Mucosa of gallbladder (tissue), 1 donor: Measurements from ENCODE around the gene GHRH. TPM values are rescaled to one million over a fixed set of nuclear protein-coding genes. Genes with fewer than 3 reads are reported as not detected.

ENCODE experiments used
- DNase-seq: peaks from one replicate; pipeline ENCODE4 v3.0.0-alpha.2; 2020; ENCODE audit warnings: low spot score
- total RNA-seq: library from RNA; stranded (reverse); gene quantifications from one replicate; pipeline ENCODE4 v1.2.1, GENCODE V29; 2021
- donor health status: DM: no; HTN: no; CAD: no.

The GHRH gene
- total RNA-seq, 1 donor from 2014 or later: not detected

DNA sequence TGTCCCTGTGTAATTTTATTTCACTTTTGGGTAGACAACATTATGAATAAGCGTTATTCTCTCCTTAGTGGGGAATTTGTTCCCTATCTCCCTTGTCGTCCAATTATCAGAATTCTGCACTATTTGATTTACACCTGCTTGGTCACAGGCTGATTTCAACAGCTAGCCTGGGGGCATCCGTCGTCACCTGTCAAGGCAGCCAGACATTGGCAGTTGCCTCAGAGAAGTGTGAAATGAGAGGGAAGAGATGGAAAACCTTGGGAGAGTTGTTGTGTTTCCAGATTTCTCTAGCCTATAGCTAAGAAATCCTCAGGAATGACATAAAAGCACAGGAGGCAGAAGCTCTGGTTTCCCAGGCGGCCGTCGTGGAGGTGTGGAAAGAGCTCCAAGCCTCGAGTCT lies 891 bp upstream of the GHRH start:
- no peak for DNase-seq

DNA sequence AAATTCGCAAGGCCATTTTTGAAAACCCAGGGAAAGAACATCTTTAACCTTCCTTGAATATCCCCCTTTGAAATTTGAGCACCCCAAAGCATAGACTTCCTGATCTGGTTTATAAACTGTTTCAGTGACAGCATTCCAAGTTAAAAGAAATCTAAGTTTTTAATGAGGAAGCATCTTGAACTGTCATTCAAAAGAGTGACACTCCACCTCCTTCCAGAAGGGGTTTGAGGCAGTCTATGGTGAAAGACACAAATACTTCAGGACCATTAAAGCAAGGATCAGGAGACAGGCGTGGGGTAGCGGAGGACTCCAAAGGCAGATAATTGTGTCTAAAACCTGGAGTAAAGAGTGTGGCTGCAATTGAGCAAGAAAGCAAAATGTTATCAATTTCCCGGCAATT lies 691 bp downstream of the GHRH start:
- DNase-seq: no peak

DNA sequence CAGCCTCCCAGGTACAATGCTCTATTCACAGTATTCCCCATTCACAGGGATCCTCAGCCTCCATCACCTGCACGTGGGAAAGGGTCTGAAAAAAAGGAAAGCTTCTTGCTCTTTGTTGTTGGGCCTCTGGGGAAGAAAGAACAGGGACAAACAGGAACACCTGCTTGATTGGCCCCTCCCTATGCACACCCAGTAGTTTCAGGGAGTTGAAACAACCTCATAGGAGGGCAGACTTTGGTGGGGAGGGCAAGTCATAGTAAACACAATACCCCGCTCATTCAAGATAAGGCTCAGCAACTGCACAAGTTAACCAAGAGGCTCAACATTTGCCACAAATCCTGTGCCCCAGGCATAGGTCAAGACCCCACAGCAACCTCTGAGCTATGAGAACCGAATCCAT lies 1.7 kb downstream of the GHRH start:
- no peak for DNase-seq

DNA sequence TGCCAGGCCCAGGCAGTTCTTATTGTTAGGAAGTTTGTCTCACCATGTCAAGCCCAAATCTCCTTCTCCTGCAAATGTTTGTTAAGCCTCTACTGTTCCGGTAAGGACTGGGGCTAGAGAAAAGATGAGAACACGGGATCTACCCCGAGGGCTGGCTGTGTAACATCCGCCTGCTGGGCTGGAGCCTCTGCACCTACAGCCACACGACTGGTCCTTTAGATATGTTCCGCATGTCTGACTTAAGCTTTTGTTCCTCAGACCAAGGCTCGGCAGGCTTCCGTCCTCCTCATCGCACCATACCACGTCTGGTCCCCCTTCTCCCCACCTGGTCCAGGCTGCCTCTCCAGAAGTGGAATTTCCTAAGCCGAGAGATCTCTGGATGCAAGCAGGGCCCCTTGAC lies 2.6 kb downstream of the GHRH start:
- DNase-seq: no peak

DNA sequence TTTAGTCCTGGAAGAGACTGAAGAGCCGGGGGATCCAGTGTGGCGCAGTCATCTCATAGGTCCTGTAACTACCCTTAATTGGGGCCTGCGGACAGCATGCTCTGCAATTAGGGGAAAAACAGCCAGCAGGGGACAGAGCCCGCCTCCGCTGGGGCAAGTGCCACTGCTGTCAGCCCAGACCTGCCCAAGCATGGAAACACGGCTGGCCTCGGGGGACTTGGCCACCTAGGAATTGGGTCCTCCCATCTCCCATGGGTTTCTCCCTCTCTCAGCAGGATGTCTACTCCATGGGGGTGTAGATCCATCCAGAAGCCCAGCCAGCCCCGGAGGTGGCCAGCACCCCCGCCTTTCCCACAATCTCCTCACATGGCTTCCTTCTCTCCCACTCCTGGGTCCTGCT lies 3.6 kb downstream of the GHRH start:
- DNase-seq: no peak

DNA sequence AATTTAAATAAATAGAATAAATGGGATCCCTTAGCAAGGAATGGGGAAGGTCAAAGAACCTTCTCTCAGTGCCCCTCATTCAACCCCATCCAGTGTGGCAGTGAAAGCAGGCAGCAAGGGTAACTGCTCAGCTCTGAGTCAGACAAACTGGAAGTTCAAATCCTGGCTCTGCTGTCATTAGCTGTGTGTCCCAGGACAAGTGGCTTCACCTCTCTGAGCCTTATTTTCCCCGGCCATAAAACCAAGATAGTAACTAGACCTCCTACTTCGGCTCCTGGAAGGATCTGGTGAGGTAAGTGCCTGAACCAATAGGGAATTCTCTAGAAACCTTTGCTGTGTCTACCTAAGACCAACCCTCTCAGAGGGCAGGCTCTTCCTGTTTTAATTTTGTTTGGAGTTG lies 4.1 kb downstream of the GHRH start:
- DNase-seq: no peak

DNA sequence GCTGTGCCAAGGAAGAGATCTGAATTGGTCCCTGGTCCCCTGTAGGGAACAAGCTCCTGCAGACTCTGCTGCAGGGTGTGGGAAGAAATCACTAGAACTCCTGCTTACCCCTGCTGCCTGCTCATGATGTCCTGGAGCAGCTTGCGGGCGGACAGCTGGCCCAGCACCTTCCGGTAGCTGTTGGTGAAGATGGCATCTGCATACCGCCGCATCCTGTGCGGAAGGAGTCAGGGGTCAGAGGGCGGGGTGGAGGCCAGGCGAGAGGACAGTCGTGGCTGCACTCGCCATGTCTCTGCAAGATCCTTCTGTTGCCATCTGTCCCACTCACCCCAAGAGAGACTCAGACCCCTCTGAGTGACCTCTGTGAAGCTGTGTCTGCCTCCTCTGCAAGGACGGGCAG lies 5.3 kb downstream of the GHRH start:
- no peak for DNase-seq

DNA sequence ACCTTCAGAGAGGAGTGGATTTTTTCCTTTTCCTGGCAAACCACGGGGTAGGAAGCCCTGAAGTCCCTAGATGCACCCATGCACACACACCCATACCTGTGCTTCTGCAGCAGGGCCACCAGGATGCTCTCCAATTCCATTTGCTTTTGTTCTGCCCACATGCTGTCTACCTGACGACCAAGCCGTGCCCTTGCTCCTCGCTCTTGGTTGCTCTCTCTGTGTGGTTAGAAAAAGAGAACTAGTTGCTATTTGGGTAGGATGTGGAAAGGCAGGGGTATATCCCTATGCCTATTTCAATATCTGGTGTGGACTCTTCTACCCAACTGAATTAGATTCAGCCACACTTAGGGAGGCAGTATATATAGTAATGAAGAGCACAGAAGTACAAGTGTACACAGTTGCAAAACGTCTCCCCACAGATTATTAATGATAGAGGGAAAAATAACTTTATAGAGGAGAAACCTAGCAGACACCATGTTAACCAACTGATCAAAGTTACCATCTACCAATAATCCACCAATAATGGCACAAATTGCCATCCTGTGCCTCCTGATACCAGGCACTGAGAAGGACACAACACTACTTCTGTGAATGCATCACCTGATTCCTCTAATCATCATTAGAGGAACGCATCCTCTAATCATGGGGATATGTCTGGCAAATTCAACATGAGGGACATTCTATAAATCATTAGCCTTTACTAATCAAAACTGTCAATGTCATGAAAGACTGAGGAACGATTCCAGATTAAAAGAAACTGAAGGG lies 7.3 kb downstream of the GHRH start:
- no peak for DNase-seq

DNA sequence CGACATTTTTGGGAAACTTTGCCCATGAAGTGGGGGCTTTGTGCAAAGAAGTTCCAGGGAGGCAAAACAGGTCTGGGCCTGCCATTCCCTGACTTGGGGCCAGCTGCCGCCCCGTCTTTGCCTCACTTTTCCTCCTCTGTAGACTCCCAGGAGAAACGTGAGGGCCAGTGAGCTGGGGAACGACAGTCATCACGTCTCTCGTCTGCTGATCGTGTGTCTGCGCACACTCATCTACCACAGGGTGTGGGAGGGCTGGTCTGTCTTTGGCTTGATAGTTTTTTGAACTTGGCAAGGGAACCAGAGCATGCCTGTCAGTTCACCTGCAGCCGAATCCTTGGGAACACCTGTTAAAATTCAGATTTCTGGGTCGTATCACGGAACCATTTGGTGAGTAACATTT lies 8.5 kb downstream of the GHRH start:
- DNase-seq: no peak

DNA sequence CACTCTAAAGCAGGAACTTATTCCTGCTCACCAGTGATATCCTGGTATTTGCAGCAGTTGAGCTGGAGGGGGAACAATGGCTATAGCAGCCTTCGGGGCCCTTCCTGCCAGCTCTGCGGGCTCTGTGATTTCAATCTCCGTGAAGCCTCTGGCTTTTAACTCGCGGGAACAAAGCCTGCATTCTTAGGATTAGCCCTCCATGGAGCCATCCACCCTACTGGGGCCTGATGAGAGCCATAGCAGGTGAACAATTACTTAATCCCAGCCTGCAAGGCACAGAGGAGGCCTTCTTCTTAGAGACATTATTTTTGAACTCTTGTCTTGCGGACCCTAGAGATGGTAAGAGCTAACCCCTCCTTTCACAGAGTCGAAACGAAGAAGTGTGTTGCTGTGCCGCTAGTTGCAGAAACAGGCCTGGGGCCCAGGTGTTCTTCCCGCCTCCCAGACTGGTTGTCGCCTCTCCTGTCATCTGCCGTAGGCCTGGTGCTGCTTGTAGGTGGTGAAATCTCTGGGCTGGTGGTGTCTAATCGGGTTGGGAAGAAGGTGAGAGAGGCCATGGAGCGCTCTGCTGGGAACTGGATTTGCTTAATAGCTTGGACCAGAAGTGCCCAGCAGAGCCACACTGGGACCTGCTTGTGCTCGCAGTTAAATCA lies 9.7 kb downstream of the GHRH start:
- DNase-seq: no peak

DNA sequence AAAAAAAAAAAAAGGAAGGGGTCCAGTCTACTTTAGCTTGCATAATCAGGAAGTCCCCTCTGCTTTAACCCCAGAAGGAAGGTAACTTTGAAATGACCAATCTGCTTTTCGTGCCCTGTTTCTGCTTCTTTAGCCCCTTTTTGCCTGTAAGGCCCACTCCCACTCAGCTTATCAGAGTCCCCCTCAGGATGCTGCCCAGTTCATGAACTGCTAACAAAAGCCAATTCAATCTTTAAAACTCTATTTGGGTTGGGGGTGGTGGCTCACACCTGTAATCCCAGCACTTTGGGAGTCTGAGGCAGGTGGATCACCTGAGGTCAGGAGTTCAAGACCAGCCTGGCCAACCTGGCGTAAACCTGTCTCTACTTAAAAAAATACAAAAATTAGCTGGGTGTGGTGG lies 12.3 kb downstream of the GHRH start:
- DNase-seq: no peak

DNA sequence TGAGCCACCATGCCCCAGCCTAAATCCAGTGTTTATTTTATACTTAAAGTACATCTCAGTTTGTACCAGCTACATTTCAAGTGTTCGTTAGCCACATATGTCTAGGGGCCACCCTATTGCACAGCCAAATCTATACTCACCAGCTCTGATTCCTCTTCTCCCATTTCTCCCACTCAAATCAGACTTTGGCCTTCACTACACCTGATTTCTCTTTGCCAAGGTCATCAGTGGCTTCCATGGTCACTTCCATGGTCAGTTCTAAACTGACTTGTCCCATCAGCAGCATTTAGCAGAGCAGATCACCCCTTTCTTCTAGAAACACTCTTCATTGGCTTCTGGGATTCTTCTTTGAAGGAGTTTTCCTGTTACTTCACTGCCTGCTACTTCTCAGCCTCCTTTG lies 14.1 kb downstream of the GHRH start:
- no peak for DNase-seq

DNA sequence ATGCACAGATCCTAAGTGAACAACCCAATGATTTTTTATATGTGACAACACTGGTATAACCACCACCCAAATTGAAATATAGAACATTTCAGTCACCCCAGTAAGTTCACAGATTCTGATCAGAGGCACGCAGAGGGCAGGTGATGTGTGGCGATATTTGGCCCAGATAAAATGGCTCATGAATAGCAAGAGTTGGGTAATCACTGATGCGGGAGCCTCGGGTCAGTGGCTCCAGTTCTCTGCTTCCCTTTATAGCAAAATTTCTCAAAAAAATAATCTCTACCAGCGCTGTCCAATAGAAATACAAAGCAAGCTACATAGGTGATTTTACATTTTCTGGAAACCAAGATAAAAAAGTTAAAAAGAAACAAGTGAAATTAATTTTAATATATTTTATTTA lies 14.9 kb downstream of the GHRH start:
- no peak for DNase-seq

DNA sequence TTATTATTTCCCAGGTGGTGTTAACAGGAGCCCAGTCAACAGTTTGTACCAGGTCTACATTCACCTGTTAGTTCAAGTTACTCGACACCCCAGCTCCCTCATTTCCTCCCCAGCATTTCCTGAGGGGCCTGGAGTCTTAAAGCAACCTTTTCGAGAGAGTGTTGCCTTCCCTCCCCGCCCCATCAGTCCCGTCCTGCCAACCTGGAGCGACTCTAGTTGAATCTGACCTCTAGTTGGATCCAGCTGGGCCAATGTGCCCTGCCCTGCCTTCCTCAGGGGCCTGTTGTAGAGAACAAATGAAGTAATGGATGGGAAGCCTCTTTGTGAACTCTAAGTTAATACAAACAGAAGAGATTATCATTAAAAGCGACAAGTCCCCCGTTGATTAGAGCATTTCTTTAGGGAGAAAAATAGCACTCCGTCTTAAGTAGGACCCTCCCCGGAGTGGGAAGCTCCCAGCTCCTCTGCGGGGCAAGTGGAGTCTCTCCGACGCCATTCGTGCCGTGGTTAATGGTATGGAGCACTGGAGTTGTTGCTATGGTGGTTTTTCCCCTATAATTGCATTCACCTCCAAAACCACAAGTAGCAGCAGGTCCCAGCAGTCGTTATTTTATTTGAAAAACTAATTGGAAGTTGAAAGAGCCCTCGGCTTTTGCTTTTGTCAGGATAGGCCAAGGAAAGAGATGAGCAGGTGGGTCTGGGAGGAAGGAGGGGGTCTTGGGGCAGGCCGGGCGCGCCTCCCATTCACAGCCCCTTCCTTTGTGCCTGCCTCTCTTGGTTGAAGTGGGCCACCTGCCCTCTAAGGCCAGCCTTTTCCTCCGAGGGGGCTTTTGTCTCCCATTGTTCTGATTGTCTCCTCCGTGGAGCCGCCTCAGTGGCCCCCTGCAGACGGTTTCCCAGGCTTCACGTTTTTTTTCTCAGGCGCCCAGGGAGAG lies 16.1 kb downstream of the GHRH start:
- DNase-seq: no peak

DNA sequence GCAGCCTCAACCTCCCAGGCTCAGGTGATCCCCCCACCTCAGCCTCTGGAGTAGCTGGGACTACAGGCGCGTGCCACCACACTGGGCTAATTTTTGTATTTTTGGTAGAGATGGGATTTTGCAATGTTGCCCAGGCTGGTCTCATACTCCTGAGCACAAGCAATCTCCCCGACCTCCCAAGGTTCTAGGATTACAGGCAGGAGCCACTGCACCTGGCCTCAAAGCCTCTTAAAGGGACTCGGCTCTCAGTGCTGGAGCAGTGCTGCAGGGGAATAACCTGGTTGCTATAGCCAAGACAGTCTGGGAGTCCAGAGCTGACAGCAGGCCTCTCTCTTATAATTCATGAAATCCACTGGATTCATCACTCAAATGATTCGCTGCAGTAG lies 17.0 kb downstream of the GHRH start:
- no peak for DNase-seq

DNA sequence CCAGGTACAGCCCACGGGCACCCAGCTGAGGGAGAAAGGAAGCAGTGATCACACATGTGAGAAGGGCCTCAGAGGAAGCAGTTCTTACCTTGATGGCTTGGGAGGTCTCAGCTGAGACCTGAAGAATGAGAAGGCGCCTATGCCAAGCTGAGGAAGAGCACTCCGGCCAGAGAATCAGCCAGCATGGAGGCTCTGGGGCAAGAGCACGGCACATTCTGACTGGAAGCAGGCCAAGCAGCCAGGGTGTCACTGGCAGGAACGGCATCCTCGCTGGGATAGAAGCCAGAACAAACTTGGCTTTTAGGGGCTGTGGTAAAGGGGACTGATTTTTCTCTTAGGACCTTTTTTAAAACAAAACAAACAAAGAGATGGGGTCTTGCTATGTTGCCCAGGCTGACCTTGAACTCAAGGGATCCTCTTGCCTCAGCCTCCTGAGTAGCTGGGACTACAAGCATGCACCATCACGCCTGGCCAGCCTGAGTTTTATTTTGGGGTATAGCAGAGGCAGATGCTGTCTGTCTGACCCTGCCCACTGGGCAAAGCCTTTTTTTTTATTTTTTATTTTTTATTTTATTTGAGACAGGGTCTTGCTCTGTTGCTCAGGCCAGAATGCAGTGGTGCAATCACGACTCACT lies 17.6 kb downstream of the GHRH start:
- DNase-seq: no peak

DNA sequence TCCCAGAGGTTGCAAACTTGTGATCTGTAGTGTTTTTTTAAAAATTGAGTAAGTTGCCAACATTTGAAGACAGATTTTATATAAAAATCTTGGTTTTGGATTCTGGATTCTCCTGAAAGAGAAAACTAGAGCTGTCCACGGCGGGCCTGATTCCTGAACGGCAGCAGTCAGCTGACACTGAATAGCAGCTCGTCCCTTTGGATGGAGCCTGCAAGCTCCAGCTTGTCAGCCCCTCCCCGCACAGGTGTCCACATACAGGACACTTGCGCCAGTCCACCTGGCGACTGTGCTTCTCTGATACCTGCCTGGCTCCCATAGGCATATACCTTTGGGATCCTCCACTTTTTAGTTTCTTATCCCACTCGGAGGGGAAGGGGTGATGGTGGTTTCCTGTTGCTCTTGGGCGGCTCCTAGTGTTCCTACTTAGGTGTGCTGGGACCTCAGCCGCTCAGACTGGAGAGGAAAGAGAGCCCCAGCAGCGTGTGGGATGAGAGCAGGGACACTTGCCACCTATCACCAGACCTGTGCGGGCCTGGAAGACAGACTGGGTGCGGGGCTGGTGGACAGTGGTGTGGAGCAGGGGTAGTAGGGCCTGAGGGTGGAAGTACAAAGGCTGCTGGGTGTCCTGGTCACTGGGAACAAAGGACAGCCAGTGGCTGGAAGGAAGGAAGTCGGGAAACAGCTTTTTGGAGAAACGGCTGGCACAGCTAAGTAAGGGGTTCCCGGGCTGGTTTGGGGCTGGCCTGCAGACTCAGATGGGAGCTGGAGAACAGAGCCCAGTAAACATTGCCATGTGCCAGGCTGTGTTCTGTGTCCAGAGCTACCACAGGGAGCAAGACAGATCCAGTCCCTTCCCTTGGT lies 18.3 kb downstream of the GHRH start:
- no peak for DNase-seq

DNA sequence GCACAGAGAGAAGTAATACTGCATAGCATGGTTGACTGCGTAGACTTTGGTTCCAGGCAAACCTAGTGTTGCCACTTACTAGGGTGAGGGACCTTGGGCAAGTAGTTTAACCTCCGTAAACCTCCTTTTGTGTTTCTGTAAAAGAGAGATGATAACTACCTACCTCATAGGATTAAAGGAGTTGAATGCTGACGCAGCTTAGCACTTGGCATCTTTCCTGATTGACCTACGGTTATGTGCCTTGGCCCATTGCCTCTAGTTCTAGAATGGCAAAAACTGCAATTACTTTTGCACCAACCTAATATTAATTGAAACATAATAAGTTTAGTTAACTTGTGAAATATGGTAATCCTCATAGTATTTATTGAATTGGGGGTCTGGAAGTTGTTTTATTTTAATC lies 19.1 kb downstream of the GHRH start:
- no peak for DNase-seq

DNA sequence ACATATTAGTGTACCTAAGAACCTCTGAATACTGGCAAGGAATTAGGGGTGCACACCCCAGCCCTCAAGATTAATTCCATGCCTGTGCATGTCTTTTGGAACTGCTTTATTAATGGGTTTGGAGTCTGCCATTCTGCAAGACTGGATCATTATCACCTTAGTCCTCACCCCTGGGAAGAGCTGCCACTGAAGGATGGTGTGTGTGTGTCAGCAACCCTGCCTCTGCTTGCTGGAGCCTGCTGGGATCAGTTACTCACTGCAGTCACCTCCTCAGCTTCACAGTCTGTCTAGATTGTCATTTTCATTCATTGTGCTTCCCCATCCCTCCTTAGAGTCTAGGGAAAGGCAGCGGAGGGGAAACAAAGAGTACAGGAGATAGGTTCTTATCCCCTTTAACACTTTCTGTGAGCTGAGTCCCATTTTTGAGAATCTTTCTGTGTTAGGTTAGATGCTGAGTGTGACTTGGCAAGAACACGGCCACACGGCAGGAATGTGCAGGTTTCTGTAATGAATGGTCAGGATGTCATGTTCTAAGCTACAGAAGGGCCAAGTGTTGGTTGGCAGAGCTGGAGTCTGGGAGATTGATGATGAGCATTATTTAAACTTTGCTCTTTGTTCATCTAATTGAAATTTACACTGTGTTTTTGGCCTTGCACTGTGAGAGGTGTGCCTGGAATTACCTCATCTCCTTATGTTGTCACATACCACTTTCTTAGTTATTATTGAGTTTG lies 21.1 kb downstream of the GHRH start:
- no peak for DNase-seq

DNA sequence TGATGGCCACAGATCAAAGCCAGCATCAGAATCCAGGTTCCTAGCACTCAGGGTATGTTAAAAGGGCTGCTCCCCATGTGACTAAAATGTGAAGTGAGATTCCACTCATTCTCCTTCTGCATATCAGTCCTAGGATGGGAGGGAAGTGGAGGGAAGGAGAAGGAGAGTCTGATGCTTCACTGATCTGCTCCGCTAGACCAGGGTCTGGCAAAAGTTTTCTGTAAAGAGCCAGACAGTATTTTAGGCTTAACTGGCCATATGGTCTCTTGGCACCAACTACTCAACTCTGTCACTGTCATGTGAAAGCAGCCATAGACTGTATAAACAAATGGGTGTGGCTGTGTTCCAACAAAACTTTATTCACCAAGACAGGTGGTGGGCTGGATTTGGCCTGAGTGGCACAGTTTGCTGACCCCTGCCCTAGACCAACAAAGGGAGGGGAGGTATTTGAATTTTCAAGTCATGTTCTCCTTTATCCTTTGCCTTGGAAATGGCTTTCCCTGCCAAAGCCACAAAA lies 22.6 kb downstream of the GHRH start:
- DNase-seq: no peak
